Measurements from ENCODE around the gene ACAP1.

ACAP1 gene

DNA sequence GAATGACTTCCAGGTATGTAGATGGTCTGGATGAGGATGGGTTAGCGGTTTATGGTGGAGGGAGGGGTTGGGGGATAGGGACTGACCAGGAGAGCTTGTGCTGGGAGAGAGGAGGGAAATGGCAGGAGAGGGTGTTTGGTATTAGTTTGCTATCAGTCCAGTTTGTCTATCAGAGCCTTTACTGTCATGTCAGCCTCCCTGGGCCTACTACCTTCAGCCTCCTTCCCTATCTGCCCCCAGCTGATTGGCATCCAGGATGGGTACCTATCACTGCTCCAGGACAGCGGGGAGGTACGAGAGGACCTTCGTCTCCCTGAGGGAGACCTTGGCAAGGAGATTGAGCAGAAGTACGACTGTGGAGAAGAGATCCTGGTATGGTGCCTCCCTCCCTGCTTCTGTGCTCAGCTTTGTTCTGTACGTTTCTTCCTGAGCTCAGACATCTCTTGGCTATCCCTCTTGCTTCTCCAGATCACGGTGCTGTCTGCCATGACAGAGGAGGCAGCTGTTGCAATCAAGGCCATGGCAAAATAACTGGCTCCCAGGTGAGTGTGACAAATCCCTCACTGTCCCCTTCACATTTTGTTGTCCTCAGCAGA, 25.1 kb upstream of the ACAP1 start:
- DNase-seq, result no peak

GRCh38 chr17:7312432-7313087, 23.8 kb upstream of the ACAP1 start:
- no peak for DNase-seq

- no peak for DNase-seq
These were observed 23.0 kb upstream of the ACAP1 start for GRCh38 chr17:7313088-7313889.

DNA sequence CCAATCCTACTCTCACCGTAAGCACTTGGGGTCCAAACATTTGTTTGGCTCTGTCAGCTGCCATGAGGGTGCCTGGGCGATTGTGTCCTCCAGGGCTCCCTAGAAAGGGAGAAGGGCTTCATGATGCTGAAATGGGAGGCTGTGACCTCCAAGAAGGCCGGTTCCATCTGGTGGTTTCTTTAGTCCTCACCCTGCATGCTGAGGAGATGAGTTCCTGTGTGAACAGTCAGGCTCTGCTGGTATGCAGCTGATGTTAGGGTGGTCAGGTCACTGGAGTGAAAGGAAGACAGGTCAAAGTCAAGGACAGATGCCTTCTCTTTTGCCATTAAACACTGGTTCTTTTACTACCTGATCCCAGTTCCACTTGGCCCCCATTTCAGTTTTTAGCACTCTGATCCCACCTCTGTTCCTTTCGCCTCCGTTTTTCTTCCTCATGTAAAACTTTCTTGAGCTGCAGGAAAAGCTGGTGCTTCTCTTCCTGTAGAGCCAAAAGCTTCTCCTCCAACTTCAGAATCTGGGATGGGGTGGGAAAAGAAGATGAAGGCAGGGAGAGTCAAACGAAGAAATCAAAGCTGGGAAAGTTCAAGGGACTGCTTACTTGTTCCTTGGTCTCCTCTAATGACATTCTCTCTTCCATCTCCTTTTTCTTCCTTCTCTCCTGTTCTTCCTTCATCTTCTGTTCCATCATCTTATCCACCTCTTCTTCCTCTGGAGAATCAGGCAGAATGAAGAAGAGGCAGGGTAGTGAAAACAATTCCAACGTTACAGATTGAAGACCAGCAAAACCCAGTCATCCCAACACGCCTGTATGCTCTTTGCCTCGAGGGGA, 22.2 kb upstream of the ACAP1 start:
- DNase-seq, result no peak

- DNase-seq, result no peak
These were observed 21.4 kb upstream of the ACAP1 start, which contains the start of gene GPS2 for GRCh38 chr17:7314719-7315569. Gene GPS2 (minus strand): TSS chr17:7315360. CDS start chr17:7315052, 308 bp downstream.

DNA sequence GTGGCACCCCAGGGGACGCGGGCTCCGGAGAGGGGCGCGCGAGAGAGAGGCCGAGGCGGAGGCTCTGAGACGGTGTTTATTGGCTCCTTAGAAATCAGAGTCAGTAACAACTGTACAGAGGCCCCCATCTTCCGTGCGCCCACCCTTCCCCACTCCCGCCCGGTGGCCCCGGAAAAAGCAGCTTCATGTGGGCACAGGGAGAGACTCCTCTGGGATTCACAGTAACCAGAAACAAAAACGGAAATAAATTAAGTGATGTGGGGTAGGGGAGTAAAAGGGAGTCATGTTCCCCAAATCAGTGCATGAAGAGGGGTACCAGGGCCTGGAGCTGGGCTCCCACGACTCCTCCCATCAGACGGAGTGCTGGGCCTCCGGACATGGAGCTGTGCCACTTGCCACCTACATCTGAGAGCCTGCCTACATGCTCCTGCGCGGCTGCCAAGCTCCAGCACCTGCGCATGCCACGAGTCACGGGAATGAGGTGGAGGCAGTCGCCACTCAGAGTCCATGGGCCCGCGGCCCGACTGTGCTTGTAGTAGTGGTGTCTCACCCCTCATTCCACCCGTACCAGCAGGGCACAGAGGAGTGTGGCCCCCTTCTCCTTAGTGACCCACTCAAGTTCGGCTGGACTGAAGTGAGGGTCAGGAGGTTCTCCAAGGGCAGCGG, 20.6 kb upstream of the ACAP1 start:
- DNase-seq, result no peak

DNA sequence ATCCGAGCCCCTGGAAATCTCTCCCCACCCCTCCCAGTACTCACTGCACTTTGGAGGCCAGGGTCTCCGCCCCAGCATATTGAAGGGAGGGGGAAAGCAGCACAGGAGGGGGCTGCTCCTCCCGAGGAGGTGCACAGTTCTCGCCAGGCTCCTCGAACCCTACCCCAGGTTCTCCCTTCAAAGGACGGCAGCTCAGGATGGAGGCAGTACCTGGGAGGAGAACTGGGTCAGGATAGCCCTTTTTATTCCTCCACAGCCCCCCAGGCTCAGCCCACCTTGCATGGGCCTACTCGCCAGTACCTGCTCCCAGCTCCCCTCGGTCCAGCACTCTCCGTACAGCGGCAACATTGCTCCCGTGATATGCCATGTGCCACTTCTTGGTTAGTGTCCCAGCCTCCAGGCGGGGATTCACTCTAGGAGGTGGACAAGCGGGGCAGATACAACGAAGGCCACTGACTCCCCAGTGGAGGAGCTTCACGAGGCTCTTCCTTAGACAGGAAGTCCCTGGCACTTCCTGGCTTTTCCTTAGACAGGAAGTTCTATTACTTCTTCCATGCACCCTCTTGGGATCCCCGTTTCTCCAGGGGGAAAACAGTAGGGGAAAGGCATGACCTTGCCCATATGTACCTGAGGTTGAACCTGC, 19.0 kb upstream of the ACAP1 start:
- no peak for DNase-seq

- no peak for DNase-seq
These were observed 18.0 kb upstream of the ACAP1 start for GRCh38 chr17:7318121-7318860.

GRCh38 chr17:7321466-7321865, 14.9 kb upstream of the ACAP1 start:
- DNase-seq, result no peak

DNA sequence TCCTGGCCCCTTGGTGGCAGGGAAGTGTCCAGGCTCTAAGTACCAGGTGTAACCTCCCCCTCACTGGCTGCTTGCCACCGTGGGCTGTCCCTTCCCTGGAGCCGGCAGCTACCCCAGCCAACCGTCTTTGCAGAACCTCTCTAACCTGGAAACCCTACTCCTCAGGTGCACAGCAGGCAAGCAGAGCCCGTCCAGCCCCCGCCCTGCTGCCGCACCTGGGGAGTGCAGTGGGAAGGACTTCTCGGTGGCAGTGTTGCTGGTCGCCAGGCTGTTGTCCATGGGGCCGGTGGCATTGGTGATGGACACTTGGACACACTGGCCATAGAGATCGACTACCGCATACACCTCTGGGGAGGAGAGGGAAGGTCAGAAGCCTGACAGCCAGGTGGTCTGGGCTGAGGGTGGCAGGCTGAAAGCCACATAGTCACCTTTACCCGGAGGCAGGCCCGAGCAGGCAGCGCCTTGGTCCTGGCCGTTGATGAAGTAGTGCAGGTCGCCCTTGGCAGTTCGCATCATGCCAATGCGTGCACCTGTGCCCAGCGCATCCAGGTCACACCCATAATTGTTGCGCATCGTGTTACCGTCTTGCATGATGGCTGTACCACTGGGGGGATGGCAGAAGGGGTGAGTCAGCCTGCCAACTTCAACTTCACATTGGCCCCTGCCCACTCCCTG, 13.7 kb upstream of the ACAP1 start:
- no peak for DNase-seq

DNA sequence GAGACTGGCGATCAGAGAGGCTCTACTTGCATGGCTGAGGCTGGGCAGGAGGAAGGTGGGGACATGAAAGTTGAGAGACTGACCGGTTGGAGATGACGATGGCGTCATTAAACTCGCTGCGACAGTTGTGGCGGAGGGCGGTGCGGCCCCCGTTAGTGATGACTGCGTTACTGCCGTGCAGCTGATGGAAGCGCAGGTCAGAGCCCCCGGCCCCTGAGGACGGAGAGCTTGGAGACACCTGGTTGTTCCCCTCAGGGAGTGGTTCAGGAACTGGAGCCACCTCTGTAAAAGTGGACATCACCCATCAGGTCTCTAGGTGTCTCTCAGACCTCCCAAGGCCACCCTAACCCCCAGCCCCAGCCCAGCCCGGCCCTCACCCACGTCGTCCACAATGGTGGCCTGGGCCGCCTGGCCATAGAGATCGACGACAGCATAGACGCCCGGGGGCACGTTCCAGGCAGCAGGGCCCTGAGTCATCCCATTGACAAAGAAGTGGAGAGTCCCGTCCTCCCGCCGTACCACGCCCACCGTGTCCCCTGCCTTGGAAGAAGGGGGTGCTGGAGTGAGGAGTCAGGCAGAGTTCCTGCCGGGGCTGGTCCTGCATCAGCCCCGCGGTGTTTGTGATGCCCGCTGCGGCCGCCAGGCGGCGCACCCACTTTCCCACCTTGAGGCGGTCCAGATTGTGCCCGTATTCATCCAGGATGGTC, 12.4 kb upstream of the ACAP1 start:
- no peak for DNase-seq

DNA sequence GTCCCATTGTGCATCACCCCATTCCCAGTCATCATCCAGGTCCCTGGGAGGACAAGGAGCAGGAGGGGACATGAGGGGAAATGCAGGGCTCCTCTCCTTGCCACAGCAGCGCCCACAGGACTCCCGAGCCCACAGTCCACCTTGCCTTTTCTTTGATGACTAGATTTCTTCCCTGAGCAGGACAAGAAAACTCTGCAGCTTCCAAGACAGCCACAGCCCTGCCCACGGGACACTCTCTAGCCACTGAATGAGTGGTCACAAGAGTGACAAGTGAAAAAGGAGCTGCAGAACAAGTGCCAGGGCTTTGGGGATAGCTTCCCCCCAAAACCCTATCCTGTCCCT, 11.9 kb upstream of the ACAP1 start:
- DNase-seq, result no peak

GRCh38 chr17:7325031-7325528, 11.2 kb upstream of the ACAP1 start:
- no peak for DNase-seq

DNA sequence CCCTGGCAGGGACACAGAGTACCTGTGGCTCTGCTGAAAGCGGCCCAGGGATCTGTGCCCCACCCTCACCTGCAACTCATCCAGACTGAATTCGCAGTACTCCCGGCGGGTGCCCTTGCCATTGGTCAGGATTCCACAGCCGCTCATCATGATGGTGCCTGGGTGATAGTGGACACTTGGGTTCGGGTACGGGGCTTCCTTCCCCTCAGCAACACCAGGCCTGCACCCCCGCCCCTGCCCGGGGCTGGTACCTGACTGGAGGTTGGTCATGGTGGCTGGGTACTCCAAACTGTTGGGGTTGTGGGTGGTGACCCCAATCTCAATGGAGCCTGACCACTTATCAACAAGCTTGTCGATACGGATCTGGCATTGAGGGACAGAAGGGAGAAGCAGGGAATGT, 10.1 kb upstream of the ACAP1 start:
- no peak for DNase-seq

- DNase-seq, result no peak
These were observed 9.3 kb upstream of the ACAP1 start for GRCh38 chr17:7327056-7327455.

GRCh38 chr17:7327501-7327900, 8.8 kb upstream of the ACAP1 start:
- DNase-seq, result no peak

- no peak for DNase-seq
These were observed 8.3 kb upstream of the ACAP1 start for GRCh38 chr17:7328009-7328408.

- no peak for DNase-seq
These were observed 7.4 kb upstream of the ACAP1 start, which contains the start of gene NEURL4 for GRCh38 chr17:7328840-7329373. Gene NEURL4 (minus strand): TSS chr17:7329335. CDS start chr17:7329312, 23 bp downstream.
